ENCODE measurements around the gene ZNF605. TPM values are rescaled to one million over a fixed set of nuclear protein-coding genes. Genes with fewer than 3 reads are reported as not detected.

ZNF605 gene
- total and polyA plus RNA-seq, 2 donors (not counting 3 experiments of a cell fraction or from before 2014, with no cell fraction given), result 2.4 to 11.3 TPM

DNA sequence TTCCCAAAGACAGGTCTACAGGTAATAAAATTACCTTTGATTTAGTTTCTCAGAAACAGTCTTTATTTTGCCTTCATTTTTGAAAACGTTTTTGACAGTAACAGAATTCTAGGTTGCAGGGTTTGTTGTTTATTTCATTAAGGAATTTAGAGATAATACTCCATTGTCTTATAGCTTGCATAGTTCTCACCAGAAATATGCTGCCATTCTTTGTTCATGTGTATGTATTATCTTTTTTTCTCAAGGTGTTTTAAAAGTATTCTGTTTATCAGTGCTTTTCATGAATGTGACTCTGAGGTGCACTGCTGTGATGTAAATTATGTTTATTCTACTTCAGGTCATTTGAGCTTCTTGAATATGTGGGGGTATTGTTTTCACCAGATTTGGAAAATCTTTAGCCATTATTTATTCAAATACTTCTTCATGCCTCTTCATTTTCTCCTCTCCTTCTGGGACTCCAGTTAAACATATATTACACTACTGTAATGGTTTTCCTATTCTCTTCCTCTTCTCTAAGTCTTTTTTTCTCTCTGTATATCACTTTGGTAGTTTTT is 32.7 kb downstream of the ZNF605 start:
- Histone ChIP-seq H3K9ac (replicated peaks; ENCODE audit: extremely low read depth, insufficient read depth, low read length) (no peak overlapping the region), H3K4me2 (ENCODE audit: insufficient read depth, low read length) (no peak overlapping the region), H2AFZ (ENCODE audit: low read depth, low read length) (no peak overlapping the region), H3K27me3 (ENCODE audit: control insufficient read depth in 2 of 2, insufficient read depth in 2 of 2, low read length in 2 of 2) (no peaks in the 10 kb centered on the region), H3K9me3 (replicated peaks; ENCODE audit: control insufficient read depth, insufficient read depth, low read length) (peaks cover 26% of the 10 kb centered on the region), H3K36me3 (ENCODE audit: control insufficient read depth in 2 of 2, extremely low read depth in 1 of 2, insufficient read depth in 2 of 2, low read length in 2 of 2) (no peaks in the 10 kb centered on the region), H3K27ac (ENCODE audit: insufficient read depth, low read depth, low read length) (no peak overlapping the region), H3K4me1 (ENCODE audit: control insufficient read depth, extremely low read depth, insufficient read depth, low read length) (no peaks in the 10 kb centered on the region), H4K20me1 (replicated peaks; ENCODE audit: control insufficient read depth, extremely low read depth, insufficient read depth, low read length) (no peaks in the 10 kb centered on the region), H3K4me3 (replicated peaks in 1 of 3; ENCODE audit: insufficient read depth in 1 of 3, low read depth in 1 of 3, low read length in 3 of 3) (no peak overlapping the region), H3K9me1 (replicated peaks; ENCODE audit: control insufficient read depth, extremely low read depth, insufficient read depth, low read length) (no peaks in the 10 kb centered on the region), H3K79me2 (ENCODE audit: control insufficient read depth, insufficient read depth, low read length) (no peaks in the 10 kb centered on the region)
- intact Hi-C loops (cut with micrococcal nuclease) (no loop called here), dilution Hi-C loops (cut with MboI; ENCODE audit: extremely low pct_ligation_motif_present, low sequenced_read_pairs) (no loop called here)
- no peak for DNase-seq (ENCODE audit: low read depth, low spot score)
- TF ChIP-seq, protein P1, sequence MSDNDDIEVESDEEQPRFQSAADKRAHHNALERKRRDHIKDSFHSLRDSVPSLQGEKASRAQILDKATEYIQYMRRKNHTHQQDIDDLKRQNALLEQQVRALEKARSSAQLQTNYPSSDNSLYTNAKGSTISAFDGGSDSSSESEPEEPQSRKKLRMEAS (IDR thresholded peaks at IDR 0.05; ENCODE audit: insufficient read depth, insufficient read length), result no peak
- TF ChIP-seq GATA2 (IDR thresholded peaks at IDR 0.05; ENCODE audit: insufficient read depth, insufficient read length, low read depth, low read length) (no peak), CTCF (IDR thresholded peaks at IDR 0.05; ENCODE audit: extremely low read depth in 1 of 2, insufficient read depth in 1 of 2, low read depth in 1 of 2, low read length in 2 of 2) (no peak), FOS (IDR thresholded peaks at IDR 0.05; ENCODE audit: borderline replicate concordance, insufficient read depth, low read length) (no peak), EZH2 (IDR thresholded peaks at IDR 0.05; ENCODE audit: borderline replicate concordance, low read depth, low read length, severe bottlenecking) (no peak), JUN (IDR thresholded peaks at IDR 0.05; ENCODE audit: borderline replicate concordance, insufficient read depth, insufficient read length, low read depth) (no peak), POLR2A (IDR thresholded peaks at IDR 0.05; ENCODE audit: low read depth, low read length) (no peak), MYC (IDR thresholded peaks at IDR 0.05; ENCODE audit: low read depth, low read length) (no peak), POLR2AphosphoS5 (IDR thresholded peaks at IDR 0.05; ENCODE audit: insufficient read depth, low read depth, low read length) (no peak)
- POLR2A ChIA-PET, result no interaction called here
- CTCF ChIA-PET, result no interaction called here
- no peak for FAIRE-seq
- TSS peak; percentile 7 for BruUV-seq (replicated peaks)
